Aorta (tissue), 5 donors: ENCODE data around the gene HDAC9. TPM values are rescaled to one million over a fixed set of nuclear protein-coding genes. Genes with fewer than 3 reads are reported as not detected.

ENCODE experiments used
- ATAC-seq: fragments of 200-7000 bp; cut with Tn5 transposase; one replicate; pipeline ENCODE4 v1.9.1; 2022; ENCODE audit warnings: moderate library complexity; ENCODE audit not compliant: low FRiP score
- DNase-seq, 2 donors: peaks; one replicate each; pipeline ENCODE4 v3.0.0-alpha.2; 2020
- H3K27ac ChIP-seq, 2 donors: one replicate each; pipeline ENCODE4 v1.5.1; 2013; ENCODE audit warnings: low read length in 2 of 2, mild to moderate bottlenecking in 2 of 2, moderate library complexity in 2 of 2, control low read depth in 1 of 2, inconsistent platforms in 1 of 2, low read depth in 1 of 2
- H3K27me3 ChIP-seq, 2 donors: one replicate each; pipeline ENCODE4 v1.6.1; 2013; ENCODE audit warnings: control low read depth in 1 of 2, low read length in 1 of 2, mild to moderate bottlenecking in 1 of 2, moderate library complexity in 1 of 2; ENCODE audit not compliant: insufficient read depth in 2 of 2, control insufficient read depth in 1 of 2
- H3K36me3 ChIP-seq, 2 donors: one replicate each; pipeline ENCODE4 v1.6.1; 2013; ENCODE audit warnings: control low read depth in 1 of 2, low read length in 1 of 2, mild to moderate bottlenecking in 1 of 2; ENCODE audit not compliant: insufficient read depth in 2 of 2, control insufficient read depth in 1 of 2
- H3K4me1 ChIP-seq, 2 donors: one replicate each; pipeline ENCODE4 v1.6.1; 2013; ENCODE audit warnings: low read length in 2 of 2, control low read depth in 1 of 2, mild to moderate bottlenecking in 1 of 2, moderate library complexity in 1 of 2; ENCODE audit not compliant: insufficient read depth in 2 of 2, control insufficient read depth in 1 of 2
- H3K4me3 ChIP-seq, 2 donors: one replicate each; pipeline ENCODE4 v1.5.1; 2013; ENCODE audit warnings: low read length in 2 of 2, control low read depth in 1 of 2, mild to moderate bottlenecking in 1 of 2
- H3K9me3 ChIP-seq: one replicate; pipeline ENCODE4 v1.6.1; 2013; ENCODE audit warnings: mild to moderate bottlenecking, low read length; ENCODE audit not compliant: control insufficient read depth
- WGBS, 2 donors: extraction: QIAGEN DNeasy Blood & Tissue Kit; methylation state at CpG; one replicate each; pipeline ENCODE4 v1.1.7; 2013; 5-methylcytosine and 5-hydroxymethylcytosine counted together
- intact Hi-C, 2 donors: fragments of 100-400 bp; cut with DNase I; formaldehyde crosslinking; loops; one replicate each; pipeline versions ENCODE4 v1.14.2 to v1.15.0; 2022
- polyA plus RNA-seq, 2 donors: library from polyadenylated mRNA; stranded (reverse); fragments of 200-250 nt; gene quantifications; one replicate each; pipeline ENCODE4 v1.2.3, GENCODE V29; 2013
- total RNA-seq, 2 donors: library from RNA; stranded (reverse); fragmentation: NEBNext Ultra II Directional; extraction: Animal tissue kit (Norgen Biotek cat#: 25700); gene quantifications; one replicate each; pipeline ENCODE4 v1.2.1, GENCODE V29; 2021
- donor health status: healthy with polysubstance abuse.
- donor health status: Bipolar disorder and iron deficiency.
- donor health status: DM: no; HTN: no; CAD: no.
- donor health status: DM: no; HTN: no; CAD: no.
- donor health status: DM: yes; HTN: yes; CAD: no.

HDAC9 gene
- total and polyA plus RNA-seq, 4 donors = 9.1 to 122 (median 31.2) TPM

GRCh38 chr7:18820981-18821380 is 325.4 kb downstream of the HDAC9 start:
- H3K4me1 ChIP-seq = peaks cover 0 to 2% of the 10 kb centered on the region in 2 donors
- peaks cover 0 to 3% of the 10 kb centered on the region in 2 donors for H3K36me3 ChIP-seq
- 94% methylated on average over 3 of the region's 3 CpGs for WGBS, 2 donors
- no peak overlapping the region for H3K27ac ChIP-seq
- DNase-seq (no peak), ATAC-seq (no peak)
- H3K4me3 ChIP-seq = no peak overlapping the region
- H3K27me3 ChIP-seq = no peaks in the 10 kb centered on the region
- intact Hi-C loops = no loop called here
- no peaks in the 10 kb centered on the region for H3K9me3 ChIP-seq

GRCh38 chr7:18821554-18821953 is 326.0 kb downstream of the HDAC9 start:
- Histone ChIP-seq H3K27me3 (no peaks in the 10 kb centered on the region), H3K9me3 (no peaks in the 10 kb centered on the region), H3K36me3 (peaks cover 0 to 3% of the 10 kb centered on the region in 2 donors), H3K4me3 (no peak overlapping the region), H3K27ac (no peak overlapping the region), H3K4me1 (peaks cover 0 to 2% of the 10 kb centered on the region in 2 donors)
- ATAC-seq (no peak), DNase-seq (no peak)
- intact Hi-C loops = no loop called here

- DNase-seq = no peak
- Histone ChIP-seq H3K9me3 (no peaks in the 10 kb centered on the region), H3K4me1 (peaks cover 0 to 2% of the 10 kb centered on the region in 2 donors), H3K27ac (no peak overlapping the region), H3K27me3 (no peaks in the 10 kb centered on the region), H3K4me3 (no peak overlapping the region), H3K36me3 (peaks cover 0 to 3% of the 10 kb centered on the region in 2 donors)
- intact Hi-C loops = no loop called here
- 98 to 100% methylated on average over 2 of the region's 2 CpGs for WGBS, 2 donors
- ATAC-seq = no peak
These were observed 328.6 kb downstream of the HDAC9 start for GRCh38 chr7:18824157-18824556.

GRCh38 chr7:18828260-18828993 is 332.9 kb downstream of the HDAC9 start:
- Histone ChIP-seq H3K9me3 (no peaks in the 10 kb centered on the region), H3K4me1 (no peaks in the 10 kb centered on the region), H3K27ac (no peak overlapping the region), H3K36me3 (no peaks in the 10 kb centered on the region), H3K27me3 (no peaks in the 10 kb centered on the region), H3K4me3 (no peak overlapping the region)
- intact Hi-C loops = no loop called here
- DNase-seq (no peak), ATAC-seq (no peak)
- WGBS, 2 donors = 76 to 83% methylated on average over 6 of the region's 6 CpGs

- H3K27me3 ChIP-seq = no peaks in the 10 kb centered on the region
- DNase-seq (no peak), ATAC-seq (peak; percentile 10)
- H3K4me1 ChIP-seq = no peaks in the 10 kb centered on the region
- H3K36me3 ChIP-seq = no peaks in the 10 kb centered on the region
- WGBS, 2 donors = 90 to 91% methylated on average over 11 of the region's 11 CpGs
- H3K9me3 ChIP-seq = no peaks in the 10 kb centered on the region
- H3K27ac ChIP-seq = no peak overlapping the region
- no peak overlapping the region for H3K4me3 ChIP-seq
- intact Hi-C loops = no loop called here
These were observed 333.7 kb downstream of the HDAC9 start for GRCh38 chr7:18828994-18829857.

GRCh38 chr7:18829858-18830285 is 334.3 kb downstream of the HDAC9 start:
- Histone ChIP-seq H3K27ac (no peak overlapping the region), H3K27me3 (no peaks in the 10 kb centered on the region), H3K9me3 (no peaks in the 10 kb centered on the region), H3K4me3 (no peak overlapping the region), H3K4me1 (no peaks in the 10 kb centered on the region), H3K36me3 (no peaks in the 10 kb centered on the region)
- no peak for DNase-seq
- WGBS, 2 donors = 68 to 77% methylated on average over 3 of the region's 3 CpGs
- intact Hi-C loops = no loop called here
- no peak for ATAC-seq

- Histone ChIP-seq H3K27ac (no peak overlapping the region), H3K4me1 (no peaks in the 10 kb centered on the region), H3K4me3 (no peak overlapping the region), H3K27me3 (no peaks in the 10 kb centered on the region), H3K36me3 (peaks cover 0 to 3% of the 10 kb centered on the region in 2 donors), H3K9me3 (no peaks in the 10 kb centered on the region)
- DNase-seq = no peak
- intact Hi-C loops = no loop called here
- no peak for ATAC-seq
- WGBS, 2 donors = 55 to 62% methylated on average over 4 of the region's 4 CpGs
These were observed 335.9 kb downstream of the HDAC9 start for GRCh38 chr7:18831419-18831818.

GRCh38 chr7:18831943-18832342 is 336.4 kb downstream of the HDAC9 start:
- Histone ChIP-seq H3K27ac (no peak overlapping the region), H3K4me1 (no peaks in the 10 kb centered on the region), H3K4me3 (no peak overlapping the region), H3K9me3 (no peaks in the 10 kb centered on the region), H3K27me3 (no peaks in the 10 kb centered on the region), H3K36me3 (peaks cover 0 to 3% of the 10 kb centered on the region in 2 donors)
- ATAC-seq = no peak
- DNase-seq = no peak
- intact Hi-C loops = no loop called here
- 61 to 73% methylated on average over 2 of the region's 2 CpGs for WGBS, 2 donors
